Activated CD4-positive, alpha-beta T cell treated with anti-CD3 and anti-CD28 coated beads, Interleukin-2, amount 50 U/mL, for 4 hours (primary cell): Measurements from ENCODE around the gene SHC1.

Source experiments
- DNase-seq, 2 experiments: peaks; one replicate each; pipeline ENCODE4 v3.0.0-alpha.2; 2020

The SHC1 gene

DNA sequence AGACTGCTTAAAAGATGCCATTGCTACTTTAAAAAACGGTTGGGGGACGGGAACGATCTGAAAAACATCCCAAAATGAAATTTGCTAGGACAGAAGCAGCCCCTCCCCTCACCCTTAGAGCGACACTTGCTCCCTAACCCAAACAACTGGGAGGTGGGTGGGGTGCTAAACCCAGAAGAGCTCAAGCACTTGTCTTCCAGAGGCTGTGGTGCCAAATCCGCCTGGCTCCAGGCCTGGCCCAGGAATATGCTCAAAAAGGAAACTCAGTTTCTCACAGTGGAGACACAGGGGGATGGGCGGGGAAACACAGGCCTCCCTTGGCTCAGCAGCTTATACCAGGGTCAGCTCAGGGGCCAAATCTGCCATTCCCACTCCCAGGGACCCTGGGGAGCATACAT lies 14.0 kb downstream of the SHC1 start:
- DNase-seq = no peak

DNA sequence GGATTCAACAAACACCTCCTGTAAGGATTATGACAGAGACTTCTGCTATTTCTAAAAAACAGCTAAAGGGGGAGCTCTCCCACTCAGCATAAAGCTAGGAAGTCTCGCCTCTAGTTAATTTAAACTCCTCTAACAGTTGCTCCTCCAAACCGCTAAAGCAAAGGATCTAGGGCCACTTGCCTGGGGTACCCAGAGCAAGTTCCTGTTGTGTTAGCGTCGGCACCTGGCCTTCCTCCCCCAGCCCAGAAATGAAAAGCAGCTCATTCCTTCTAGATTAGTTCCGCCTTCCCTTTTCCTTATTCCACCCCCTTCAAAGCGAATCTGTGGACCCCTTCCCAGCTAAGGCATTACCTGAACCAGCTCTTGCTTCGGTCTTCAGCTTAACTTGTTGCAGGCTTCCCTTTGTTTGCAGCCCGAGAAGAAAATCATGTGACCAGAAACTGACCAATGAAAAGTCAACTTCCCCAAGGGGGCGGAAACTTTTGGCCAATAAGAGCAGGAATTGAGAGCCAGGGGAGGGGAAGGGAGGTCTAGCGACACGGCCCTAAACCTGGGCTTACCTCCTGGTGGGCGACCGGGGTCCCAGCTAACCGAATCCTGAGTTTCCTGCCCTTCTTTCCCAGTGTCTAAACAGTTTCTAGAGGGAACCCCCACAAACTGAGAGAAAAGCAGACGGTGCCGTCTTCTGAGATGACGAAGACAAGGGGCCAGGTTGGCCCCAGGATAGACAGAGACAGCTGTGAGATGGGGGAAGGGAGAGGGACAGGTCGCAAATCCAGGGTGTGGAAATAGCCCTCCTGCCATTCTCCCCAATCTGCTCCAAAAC lies 14.6 kb downstream of the SHC1 start, which contains the start of gene PBXIP1:
Gene PBXIP1, minus strand, starts transcription at position 382 of the 826 bp plus-strand sequence. CDS start 2,378 bp downstream, outside the sequence.
- DNase-seq = peak; percentile 70 to 75

DNA sequence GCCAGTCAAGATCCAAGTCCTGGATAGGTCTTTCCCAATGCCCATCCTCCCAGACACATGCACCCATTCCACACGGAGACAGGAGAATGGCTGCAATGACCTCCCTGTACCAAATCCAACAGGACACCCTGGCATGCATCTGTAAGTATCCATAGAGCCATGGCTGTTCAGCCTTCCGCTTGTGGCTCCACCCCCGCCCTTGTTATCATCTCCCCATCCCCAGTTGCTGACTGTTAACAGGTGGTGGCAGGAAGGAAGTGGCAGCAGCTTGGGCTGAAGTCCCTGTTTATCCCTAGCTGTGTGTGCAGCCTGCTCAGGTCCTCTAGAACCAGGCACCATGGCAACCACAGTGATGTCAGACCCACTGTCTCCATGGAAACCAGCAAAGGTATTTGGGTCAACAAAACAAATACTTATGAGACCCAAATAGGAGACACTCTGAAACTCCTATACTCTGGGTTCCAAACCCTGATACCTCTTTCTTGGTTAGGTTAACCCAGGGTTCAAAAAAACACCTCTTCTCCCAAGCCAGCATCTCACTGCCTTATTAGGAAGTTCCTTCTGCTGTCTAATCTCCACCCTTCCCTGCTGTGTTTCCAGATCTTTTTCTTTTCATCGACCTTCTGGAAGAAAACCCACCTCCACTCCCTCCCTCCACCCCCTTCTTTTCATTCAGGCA lies 15.4 kb downstream of the SHC1 start:
- DNase-seq = peak; percentile 73 to 75

DNA sequence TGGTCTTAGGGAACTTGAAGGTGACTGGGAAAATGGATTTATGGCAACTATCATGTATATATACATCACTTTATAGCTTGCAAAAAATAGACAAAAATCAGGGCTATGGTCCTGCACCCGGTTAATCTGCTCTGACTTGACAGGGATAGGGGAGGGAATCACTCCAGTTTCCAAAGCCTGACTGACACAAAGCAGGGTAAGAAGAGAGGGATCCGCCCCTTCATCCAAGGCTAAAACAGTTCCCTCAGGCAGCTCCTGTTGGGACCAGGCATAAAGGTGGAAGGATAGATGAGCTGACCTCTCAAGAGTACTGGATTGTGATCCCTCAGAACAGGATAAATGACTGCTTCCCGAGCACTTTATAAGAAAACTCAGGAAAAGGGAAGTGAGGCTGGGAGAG lies 16.0 kb downstream of the SHC1 start:
- no peak for DNase-seq

DNA sequence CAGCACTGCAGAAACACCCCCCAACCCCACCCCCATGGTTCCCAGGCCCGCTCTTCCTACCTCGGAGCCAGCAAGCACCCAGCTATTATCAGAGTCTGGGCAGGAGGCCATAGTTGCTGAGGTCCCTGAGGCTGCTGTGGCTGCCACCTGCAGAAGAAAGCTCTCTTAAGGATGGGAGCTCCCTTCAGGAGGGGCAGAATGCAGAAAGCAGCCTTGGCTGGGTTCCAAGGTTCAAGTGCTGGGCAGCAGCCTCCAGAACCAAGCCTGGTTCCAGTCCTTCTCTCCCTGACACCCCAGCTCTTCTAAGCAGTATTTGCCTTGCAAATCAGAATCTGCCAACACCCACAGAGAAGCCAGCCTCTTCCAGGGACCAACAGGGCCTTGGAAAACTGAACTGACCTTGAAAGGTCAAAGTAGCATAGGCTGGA lies 16.9 kb downstream of the SHC1 start:
- no peak for DNase-seq

- DNase-seq = no peak
These were observed 17.9 kb downstream of the SHC1 start for GRCh38 chr1:154952664-154953063.

DNA sequence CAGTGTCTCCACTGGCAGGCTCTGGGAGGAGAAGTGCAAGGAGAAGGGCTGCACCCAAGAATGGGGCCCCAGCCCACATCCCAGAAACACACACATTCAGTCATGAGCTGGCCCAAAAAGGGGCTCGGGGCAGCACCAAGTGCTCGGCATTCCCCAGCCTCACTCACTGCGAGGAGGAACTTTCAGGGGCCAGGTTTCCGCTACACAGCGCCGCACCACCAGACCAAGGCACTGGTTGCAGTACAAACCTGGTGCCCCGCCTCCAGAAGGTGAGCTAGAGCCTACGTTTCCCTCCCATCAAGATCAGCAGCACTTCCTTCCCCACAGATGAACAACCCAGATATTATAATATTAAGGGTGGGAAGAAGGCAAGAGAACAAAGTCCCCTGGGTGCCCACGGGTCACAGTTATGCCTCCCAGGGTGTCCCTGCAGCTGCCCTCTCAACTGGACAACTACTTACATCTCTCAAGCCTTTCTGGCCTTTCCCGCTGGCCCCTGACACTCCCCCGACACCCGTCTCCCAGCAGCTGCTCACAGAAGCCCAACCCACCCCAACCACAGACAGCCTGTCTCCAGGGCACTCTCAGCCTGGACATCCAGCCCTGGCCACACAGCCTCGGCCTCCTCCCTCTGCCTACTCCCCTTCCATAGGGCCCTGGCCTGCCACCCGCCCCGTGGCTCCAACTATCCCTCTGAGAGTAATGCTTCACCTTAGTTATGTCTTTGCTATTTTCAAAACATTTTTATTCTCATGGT lies 18.5 kb downstream of the SHC1 start:
- DNase-seq = peak; percentile 50 to 53

DNA sequence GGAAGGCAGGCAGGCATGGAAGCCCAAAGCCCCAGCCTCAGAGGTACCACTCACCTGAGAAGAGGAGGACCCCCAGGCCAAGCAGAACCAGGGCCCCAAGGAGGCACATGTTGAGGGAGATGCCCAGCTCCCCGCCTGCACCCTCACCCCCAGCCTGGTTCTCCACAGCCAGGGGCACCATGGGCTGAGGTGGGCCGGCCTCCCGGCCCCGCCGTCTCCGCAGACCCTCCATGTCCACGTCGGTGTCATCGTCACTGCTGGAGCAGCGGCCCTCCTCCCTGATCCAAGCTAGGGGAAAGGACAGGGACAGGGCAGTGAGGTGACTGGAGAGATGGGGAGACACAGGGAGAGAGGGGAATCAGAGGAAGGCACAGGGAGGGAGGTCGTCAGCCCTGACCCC lies 22.5 kb downstream of the SHC1 start:
- DNase-seq = no peak

DNA sequence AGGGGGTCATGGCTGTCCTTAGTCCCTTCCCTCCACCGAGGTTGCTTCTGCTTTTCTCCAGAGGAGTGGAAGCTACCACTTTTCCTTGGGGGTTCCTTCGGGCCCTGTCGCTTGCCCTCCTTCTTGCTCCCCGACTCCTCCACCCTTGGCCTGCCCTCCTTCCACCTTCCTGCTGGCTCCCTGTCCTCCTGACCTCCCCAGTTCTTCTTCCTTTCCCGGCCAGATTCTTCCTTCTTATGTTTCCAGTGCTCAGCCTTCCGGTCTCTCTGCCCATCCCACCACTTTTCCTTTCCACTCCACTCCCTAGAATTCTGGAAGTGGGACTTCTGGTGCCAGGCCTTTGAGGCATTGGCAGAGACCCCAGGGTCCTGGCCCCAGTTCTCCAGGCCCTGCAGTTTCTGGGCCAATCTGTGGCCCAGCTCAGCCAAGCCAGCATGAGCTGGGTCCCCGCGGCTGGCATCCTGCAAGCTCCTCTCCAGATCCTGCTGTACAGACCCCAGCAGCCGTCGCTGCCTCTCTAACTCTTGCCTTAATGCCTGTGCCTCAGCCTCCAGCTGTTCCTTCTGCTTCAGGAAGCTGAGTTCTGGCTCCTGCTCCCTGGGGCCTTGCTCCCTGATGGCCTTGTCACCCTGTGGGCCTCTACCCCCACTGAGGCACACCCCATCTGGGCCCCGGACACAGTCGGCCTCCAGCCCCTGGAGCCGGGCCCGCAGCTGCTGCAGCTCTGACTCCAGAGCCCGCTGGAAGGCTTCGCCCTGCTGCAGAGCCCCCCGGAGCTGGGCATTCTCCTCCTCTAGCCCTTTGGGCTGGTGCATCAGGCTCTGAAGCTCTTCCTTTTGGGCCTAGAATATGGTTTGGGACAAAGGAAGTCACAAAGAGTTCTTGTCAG lies 24.3 kb downstream of the SHC1 start:
- DNase-seq = no peak

- DNase-seq = no peak
These were observed 25.2 kb downstream of the SHC1 start for GRCh38 chr1:154945160-154945961.

DNA sequence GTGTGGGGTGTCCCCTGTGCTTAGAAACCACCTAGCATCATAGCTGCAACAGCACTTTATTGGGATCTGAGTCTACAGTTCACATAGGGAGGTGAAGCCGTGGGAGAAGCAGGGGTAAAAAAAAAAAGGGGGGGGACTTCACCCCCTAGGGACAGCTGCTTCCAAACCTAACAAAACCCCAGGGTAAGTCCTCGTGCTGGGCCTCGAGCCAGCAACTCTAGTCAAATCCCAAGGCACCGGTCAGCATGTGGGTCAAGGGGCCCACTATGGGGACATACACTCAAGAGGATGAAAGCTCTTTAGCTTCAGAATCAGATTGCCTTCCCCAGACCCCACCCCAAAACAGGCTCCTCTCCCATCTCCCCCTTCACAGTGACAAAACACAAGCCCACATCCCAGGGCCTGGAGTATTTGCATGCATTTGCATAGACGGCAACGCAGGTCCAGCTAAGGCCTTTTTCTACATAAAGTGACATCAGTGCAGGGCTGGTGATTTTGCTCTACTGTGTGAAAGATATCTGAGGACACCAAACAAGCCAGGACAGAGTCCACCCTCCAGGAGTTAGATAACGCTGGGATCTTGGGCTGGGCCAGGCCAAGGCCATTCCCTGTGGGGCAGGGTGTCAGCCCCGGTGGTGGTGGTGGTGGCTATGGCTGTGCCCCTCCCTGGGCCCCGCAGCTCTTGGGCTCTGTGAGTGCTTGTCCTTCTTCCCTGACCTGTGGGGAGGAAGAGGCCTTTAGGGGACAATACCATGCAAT lies 26.0 kb downstream of the SHC1 start:
- no peak for DNase-seq

- peak; percentile 31 to 33 for DNase-seq
These were observed 26.7 kb downstream of the SHC1 start for GRCh38 chr1:154943649-154944400.

DNA sequence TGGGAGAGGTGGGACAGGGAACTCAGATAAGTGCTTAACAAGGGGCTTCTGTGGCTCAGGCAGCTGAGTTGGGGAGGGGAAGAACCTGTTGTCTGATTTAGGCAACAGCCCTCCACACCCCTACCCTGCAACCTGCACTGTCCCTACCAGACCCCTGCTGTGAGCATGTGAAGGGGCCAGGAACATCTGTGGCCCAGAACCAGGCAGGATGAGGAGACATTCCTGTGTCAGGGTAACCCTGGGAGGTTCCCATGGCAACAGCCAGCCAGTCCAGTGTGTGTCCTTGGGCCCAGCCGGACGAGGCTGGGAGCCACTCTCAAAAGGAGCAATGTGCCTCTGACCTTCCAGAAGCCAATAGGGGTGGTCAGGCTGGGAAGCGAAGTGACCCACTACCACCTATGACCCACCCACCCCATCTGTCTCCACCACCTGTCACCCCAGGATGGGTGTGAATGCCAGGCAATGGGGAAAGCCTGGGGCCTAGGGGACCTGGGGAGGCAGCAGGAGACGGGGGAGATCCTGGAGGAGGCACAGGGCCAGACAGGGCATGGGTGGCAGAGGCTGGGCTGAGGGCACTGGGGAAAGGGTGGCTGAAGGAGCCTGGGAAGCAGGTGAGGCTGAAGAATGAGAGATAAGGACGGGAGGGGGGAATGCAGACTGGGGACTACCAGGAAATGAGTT lies 29.1 kb downstream of the SHC1 start:
- no peak for DNase-seq

DNA sequence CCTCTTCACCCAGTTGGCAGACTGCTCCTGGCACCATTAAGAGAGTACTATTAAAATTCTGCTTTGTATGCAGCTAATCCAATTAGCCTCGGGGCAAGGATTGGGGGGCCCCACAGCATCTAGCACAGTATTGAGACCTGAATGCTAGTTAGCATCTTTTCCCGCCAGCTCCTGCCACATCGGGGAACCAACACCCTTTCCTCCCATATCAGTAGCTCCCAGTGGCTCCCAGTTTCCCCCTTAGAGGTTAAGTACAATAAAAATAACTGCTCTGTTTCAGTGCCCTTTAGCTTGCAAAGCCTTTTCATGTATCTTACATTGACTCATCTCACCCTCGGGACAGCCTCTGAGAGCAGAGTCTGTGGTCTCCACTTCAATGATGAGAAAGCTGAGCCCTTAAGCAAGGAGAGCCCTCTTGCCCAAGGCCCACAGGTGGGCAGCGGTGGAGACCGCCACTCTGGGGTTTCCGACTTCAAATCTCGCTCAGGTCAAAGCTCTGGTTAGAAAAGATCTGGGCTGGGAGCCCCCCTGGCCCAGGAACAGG lies 29.8 kb downstream of the SHC1 start:
- no peak for DNase-seq

DNA sequence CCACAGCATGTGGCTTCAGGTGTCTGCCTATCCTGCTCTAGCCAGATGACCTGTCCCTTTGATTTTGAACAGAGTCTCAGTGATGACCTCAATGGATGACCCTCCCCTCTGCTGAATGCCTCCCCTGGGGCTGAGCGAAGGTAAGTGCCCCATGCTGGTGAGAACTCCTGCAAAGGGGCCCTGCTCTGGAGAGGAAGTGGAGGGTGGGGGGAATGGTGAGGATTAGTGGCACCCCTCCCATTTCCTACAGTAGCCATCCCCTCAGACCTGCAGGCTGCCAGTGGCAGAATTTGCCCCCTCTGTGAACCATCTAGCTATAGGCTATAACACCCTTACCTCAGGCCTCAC lies 30.4 kb downstream of the SHC1 start:
- no peak for DNase-seq

GRCh38 chr1:154938604-154939399 lies 31.7 kb downstream of the SHC1 start:
- no peak for DNase-seq

GRCh38 chr1:154937988-154938386 lies 32.6 kb downstream of the SHC1 start:
- no peak for DNase-seq
